Amygdala (tissue), 56 donors: ENCODE data around the gene TLX2.
"Not testable (repeated sequence)": the region's sequence is repeated elsewhere in the genome, so short reads cannot be mapped to it uniquely, and the experiment has no call there.

ENCODE experiments used
- DNase-seq, 56 donors: peaks; one replicate each; lab custom pipeline; 2025; lab: John Stamatoyannopoulos, UW

The TLX2 gene

GRCh38 chr2:74552914-74553811, 38.9 kb downstream of the TLX2 start:
- peak in 11 of 56 donors; percentile 14 to 54 (median 25) for DNase-seq

- DNase-seq, result peak in 48 of 56 donors; percentile 26 to 88 (median 58)
Measured at GRCh38 chr2:74553892-74554819, 39.9 kb downstream of the TLX2 start, which contains the start of the genes DOK1 and LOXL3. DOK1 (plus strand) TSS chr2:74554720; CDS start chr2:74554755, 35 bp downstream. LOXL3 (minus strand) TSS chr2:74553942; CDS start chr2:74552634, 1,308 bp downstream.

GRCh38 chr2:74554820-74555531, 40.7 kb downstream of the TLX2 start:
- DNase-seq, result peak in 2 of 56 donors; percentile 33 to 50

- peak in 5 of 56 donors; percentile 6 to 32 (median 13) for DNase-seq
Measured at GRCh38 chr2:74555610-74556103, 41.4 kb downstream of the TLX2 start.

GRCh38 chr2:74556159-74556558, 41.9 kb downstream of the TLX2 start:
- DNase-seq, result no peak

- DNase-seq, result no peak
Measured at GRCh38 chr2:74556831-74557370, 42.7 kb downstream of the TLX2 start.

- no peak for DNase-seq
Measured at GRCh38 chr2:74558284-74559230, 44.3 kb downstream of the TLX2 start.

GRCh38 chr2:74559912-74560311, 45.7 kb downstream of the TLX2 start:
- no peak for DNase-seq

- DNase-seq, result no peak
Measured at GRCh38 chr2:74560591-74560990, 46.3 kb downstream of the TLX2 start.

- DNase-seq, result not testable (repeated sequence)
Measured at GRCh38 chr2:74561022-74561421, 46.8 kb downstream of the TLX2 start.

GRCh38 chr2:74562126-74562775, 48.0 kb downstream of the TLX2 start:
- DNase-seq, result no peak

- DNase-seq, result no peak
Measured at GRCh38 chr2:74564222-74564621, 50.0 kb downstream of the TLX2 start.

- no peak for DNase-seq
Measured at GRCh38 chr2:74566076-74566753, 52.0 kb downstream of the TLX2 start.

GRCh38 chr2:74566754-74567085, 52.5 kb downstream of the TLX2 start:
- DNase-seq, result no peak
